H4 (cell line): Measurements from ENCODE around the gene UBAC1. TPM values are rescaled to one million over a fixed set of nuclear protein-coding genes. Genes with fewer than 3 reads are reported as not detected.
"Not testable (repeated sequence)": the region's sequence is repeated elsewhere in the genome, so short reads cannot be mapped to it uniquely, and the experiment has no call there.

Experiments
- DNase-seq: peaks from one replicate; pipeline ENCODE4 v3.0.0-alpha.2; 2015; ENCODE audit warnings: low spot score
- total RNA-seq: library from RNA; depleted of rRNA; stranded (reverse); fragments of >200 nt; shearing (Covaris generic); gene quantifications from 2 replicates; pipeline ENCODE4 v1.2.3, GENCODE V29; 2014

UBAC1 gene
- total RNA-seq, 1 experiment from 2014 or later = 35.2 TPM

GRCh38 chr9:135921749-135922310 lies 39.3 kb downstream of the UBAC1 start:
- DNase-seq = no peak

GRCh38 chr9:135920973-135921585 lies 40.1 kb downstream of the UBAC1 start:
- DNase-seq = no peak

- no peak for DNase-seq
These were observed 40.8 kb downstream of the UBAC1 start for GRCh38 chr9:135920256-135920930.

- no peak for DNase-seq
These were observed 41.8 kb downstream of the UBAC1 start for GRCh38 chr9:135919318-135919890.

- DNase-seq = not testable (repeated sequence)
These were observed 44.9 kb downstream of the UBAC1 start for GRCh38 chr9:135916227-135916626.

- DNase-seq = no peak
These were observed 46.3 kb downstream of the UBAC1 start for GRCh38 chr9:135914921-135915320.

GRCh38 chr9:135911233-135911632 lies 49.9 kb downstream of the UBAC1 start:
- DNase-seq = not testable (repeated sequence)

GRCh38 chr9:135910757-135911156 lies 50.4 kb downstream of the UBAC1 start:
- DNase-seq = no peak

GRCh38 chr9:135910216-135910615 lies 51.0 kb downstream of the UBAC1 start:
- no peak for DNase-seq

GRCh38 chr9:135909371-135909770 lies 51.8 kb downstream of the UBAC1 start:
- DNase-seq = no peak

GRCh38 chr9:135908754-135909204 lies 52.4 kb downstream of the UBAC1 start:
- DNase-seq = no peak

- no peak for DNase-seq
These were observed 53.0 kb downstream of the UBAC1 start for GRCh38 chr9:135908093-135908753.

- DNase-seq = peak; percentile 80
These were observed 53.6 kb downstream of the UBAC1 start, which contains the start of gene CAMSAP1 for GRCh38 chr9:135907431-135908092. Gene CAMSAP1 (minus strand): TSS chr9:135907546. CDS start chr9:135907159, 387 bp downstream.

- no peak for DNase-seq
These were observed 54.2 kb downstream of the UBAC1 start for GRCh38 chr9:135907006-135907430.

GRCh38 chr9:135906291-135907005 lies 54.7 kb downstream of the UBAC1 start:
- no peak for DNase-seq

- DNase-seq = no peak
These were observed 55.6 kb downstream of the UBAC1 start for GRCh38 chr9:135905380-135906258.

GRCh38 chr9:135903786-135904520 lies 57.2 kb downstream of the UBAC1 start:
- DNase-seq = no peak

- DNase-seq = no peak
These were observed 57.9 kb downstream of the UBAC1 start for GRCh38 chr9:135903358-135903656.

- no peak for DNase-seq
These were observed 58.4 kb downstream of the UBAC1 start for GRCh38 chr9:135902655-135903357.
